Activated naive CD8-positive, alpha-beta T cell treated with anti-CD3 and anti-CD28 coated beads, Interleukin-2, amount 10 ng/mL, durations not matched to agents 7 days and 5 days (primary cell): ENCODE measurements around the gene CSNK1E. TPM values are rescaled to one million over a fixed set of nuclear protein-coding genes. Genes with fewer than 3 reads are reported as not detected.

Experiments
- ATAC-seq: fragments of 150-1000 bp; cut with Tn5 transposase; one replicate; pipeline ENCODE4 v1.10.0; 2021; ENCODE audit warnings: low read depth, moderate library complexity
- POLR2A ChIA-PET: fragments of 350-600 bp; sonication (Branson Sonifier 250); formaldehyde crosslinking; loops from one replicate; lab custom pipeline; 2021; ENCODE audit warnings: antibody characterized with exemption; lab: Charles Lee
- DNase-seq: peaks from one replicate; pipeline ENCODE4 v3.0.0; 2021
- H3K27ac Mint-ChIP-seq: one replicate; pipeline ENCODE4 v1.8.0; 2022; ENCODE audit warnings: mild to moderate bottlenecking, mixed read lengths
- H3K27me3 Mint-ChIP-seq: one replicate; pipeline ENCODE4 v1.8.0; 2022; ENCODE audit warnings: mild to moderate bottlenecking, moderate library complexity, mixed read lengths
- H3K36me3 Mint-ChIP-seq: one replicate; pipeline ENCODE4 v1.8.0; 2021; ENCODE audit warnings: mild to moderate bottlenecking, mixed read lengths
- H3K4me1 Mint-ChIP-seq: one replicate; pipeline ENCODE4 v1.8.0; 2021; ENCODE audit warnings: mixed read lengths
- H3K4me3 Mint-ChIP-seq: one replicate; pipeline ENCODE4 v1.8.0; 2022; ENCODE audit warnings: mild to moderate bottlenecking, moderate library complexity, mixed read lengths
- H3K9me3 Mint-ChIP-seq: one replicate; pipeline ENCODE4 v1.8.0; 2021; ENCODE audit warnings: mixed read lengths
- total RNA-seq, 2 experiments: library from RNA; stranded (reverse); gene quantifications; one replicate each; pipeline ENCODE4 v1.2.3, GENCODE V29; 2021

The CSNK1E gene
- total RNA-seq, 2 experiments from 2014 or later: 98.5 to 99.3 TPM

- ATAC-seq (no peak), DNase-seq (no peak)
- POLR2A ChIA-PET: interaction anchor here (1.8 kb wide), 1 partner anchor 46 kb away, joined by 3 read pairs; no protein-coding TSS in a partner anchor
- Mint-ChIP-seq H3K4me3 (peak overlapping the region; percentile 86), H3K27ac (peak overlapping the region; percentile 65), H3K36me3 (no peaks in the 10 kb centered on the region), H3K27me3 (peaks cover 3% of the 10 kb centered on the region), H3K4me1 (peaks cover 46% of the 10 kb centered on the region), H3K9me3 (no peaks in the 10 kb centered on the region)
Measured at GRCh38 chr22:38271927-38272372, 45.3 kb downstream of the CSNK1E start.

GRCh38 chr22:38271101-38271500 is 46.1 kb downstream of the CSNK1E start:
- no peaks in the 10 kb centered on the region for H3K27me3 Mint-ChIP-seq
- no peak overlapping the region for H3K27ac Mint-ChIP-seq
- H3K36me3 Mint-ChIP-seq: no peaks in the 10 kb centered on the region
- H3K9me3 Mint-ChIP-seq: no peaks in the 10 kb centered on the region
- ATAC-seq (no peak), DNase-seq (no peak)
- POLR2A ChIA-PET: interaction anchor here (0.5 to 0.6 kb wide), 2 partner anchors 71 to 1789 kb away, joined by 4 to 5 read pairs; no protein-coding TSS in a partner anchor
- H3K4me1 Mint-ChIP-seq: peaks cover 49% of the 10 kb centered on the region
- no peak overlapping the region for H3K4me3 Mint-ChIP-seq

- Mint-ChIP-seq H3K4me3 (peak overlapping the region; percentile 12), H3K27ac (no peak overlapping the region), H3K36me3 (no peaks in the 10 kb centered on the region), H3K9me3 (no peaks in the 10 kb centered on the region), H3K4me1 (peaks cover 49% of the 10 kb centered on the region), H3K27me3 (no peaks in the 10 kb centered on the region)
- DNase-seq: no peak
- POLR2A ChIA-PET: interaction anchor here (0.6 kb wide), 1 partner anchor 70 kb away, joined by 5 read pairs; no protein-coding TSS in a partner anchor
- no peak for ATAC-seq
Measured at GRCh38 chr22:38270091-38270992, 46.9 kb downstream of the CSNK1E start.

- Mint-ChIP-seq H3K4me3 (no peak overlapping the region), H3K27me3 (no peaks in the 10 kb centered on the region), H3K9me3 (no peaks in the 10 kb centered on the region), H3K36me3 (no peaks in the 10 kb centered on the region), H3K27ac (no peak overlapping the region), H3K4me1 (peaks cover 51% of the 10 kb centered on the region)
- no peak for ATAC-seq
- POLR2A ChIA-PET: no interaction called here
- no peak for DNase-seq
Measured at GRCh38 chr22:38269466-38269865, 47.8 kb downstream of the CSNK1E start.

- peak; percentile 43 for DNase-seq
- ATAC-seq: peak; percentile 93
- peak overlapping the region; percentile 61 for H3K27ac Mint-ChIP-seq
- H3K4me3 Mint-ChIP-seq: peak overlapping the region; percentile 55
- no peaks in the 10 kb centered on the region for H3K27me3 Mint-ChIP-seq
- POLR2A ChIA-PET: interaction anchor here (0.6 to 1.0 kb wide), 5 partner anchors 47 to 503 kb away, joined by 3 to 6 read pairs (median 4); partner anchors contain the start of gene MAFF
- H3K36me3 Mint-ChIP-seq: peaks cover 3% of the 10 kb centered on the region
- H3K9me3 Mint-ChIP-seq: no peaks in the 10 kb centered on the region
- H3K4me1 Mint-ChIP-seq: peaks cover 41% of the 10 kb centered on the region
Measured at GRCh38 chr22:38267086-38267485, 50.1 kb downstream of the CSNK1E start.

GRCh38 chr22:38266120-38266519 is 51.1 kb downstream of the CSNK1E start:
- ATAC-seq: no peak
- Mint-ChIP-seq H3K27ac (no peak overlapping the region), H3K27me3 (no peaks in the 10 kb centered on the region), H3K9me3 (no peaks in the 10 kb centered on the region), H3K4me3 (no peak overlapping the region), H3K36me3 (peaks cover 3% of the 10 kb centered on the region), H3K4me1 (peaks cover 35% of the 10 kb centered on the region)
- DNase-seq: no peak
- POLR2A ChIA-PET: interaction anchor here (0.6 kb wide), 1 partner anchor 1898 kb away, joined by 8 read pairs; no protein-coding TSS in a partner anchor

- no peak overlapping the region for H3K27ac Mint-ChIP-seq
- ATAC-seq: no peak
- peaks cover 22% of the 10 kb centered on the region for H3K4me1 Mint-ChIP-seq
- POLR2A ChIA-PET: no interaction called here
- peaks cover 3% of the 10 kb centered on the region for H3K36me3 Mint-ChIP-seq
- DNase-seq: no peak
- no peaks in the 10 kb centered on the region for H3K27me3 Mint-ChIP-seq
- H3K9me3 Mint-ChIP-seq: no peaks in the 10 kb centered on the region
- no peak overlapping the region for H3K4me3 Mint-ChIP-seq
Measured at GRCh38 chr22:38264322-38264843, 52.9 kb downstream of the CSNK1E start.

GRCh38 chr22:38262051-38262795 is 55.0 kb downstream of the CSNK1E start:
- ATAC-seq: peak; percentile 41
- Mint-ChIP-seq H3K36me3 (peaks cover 3% of the 10 kb centered on the region), H3K4me1 (peaks cover 10% of the 10 kb centered on the region), H3K27ac (no peak overlapping the region), H3K27me3 (no peaks in the 10 kb centered on the region), H3K9me3 (no peaks in the 10 kb centered on the region), H3K4me3 (no peak overlapping the region)
- POLR2A ChIA-PET: no interaction called here
- peak; percentile 52 for DNase-seq

- ATAC-seq: no peak
- H3K4me3 Mint-ChIP-seq: no peak overlapping the region
- POLR2A ChIA-PET: no interaction called here
Measured at GRCh38 chr22:38260761-38261681, 56.2 kb downstream of the CSNK1E start.

GRCh38 chr22:38259370-38259769 is 57.9 kb downstream of the CSNK1E start:
- Mint-ChIP-seq H3K36me3 (peaks cover 3% of the 10 kb centered on the region), H3K27me3 (no peaks in the 10 kb centered on the region), H3K9me3 (no peaks in the 10 kb centered on the region), H3K4me3 (no peak overlapping the region), H3K4me1 (peaks cover 2% of the 10 kb centered on the region), H3K27ac (no peak overlapping the region)
- POLR2A ChIA-PET: interaction anchor here (1.2 kb wide), 1 partner anchor 59 kb away, joined by 3 read pairs; no protein-coding TSS in a partner anchor
- ATAC-seq: no peak
- DNase-seq: no peak

More at GRCh38 chr22:38260761-38261681, 56.2 kb downstream of the CSNK1E start:
- Mint-ChIP-seq H3K27ac (no peak overlapping the region), H3K27me3 (no peaks in the 10 kb centered on the region), H3K9me3 (no peaks in the 10 kb centered on the region), H3K36me3 (peaks cover 3% of the 10 kb centered on the region), H3K4me1 (peaks cover 4% of the 10 kb centered on the region)
- DNase-seq: no peak

- H3K4me1 Mint-ChIP-seq: peaks cover 2% of the 10 kb centered on the region
- POLR2A ChIA-PET: interaction anchor here (1.2 kb wide), 1 partner anchor 59 kb away, joined by 3 read pairs; no protein-coding TSS in a partner anchor
- no peak overlapping the region for H3K27ac Mint-ChIP-seq
- ATAC-seq (no peak), DNase-seq (no peak)
- no peaks in the 10 kb centered on the region for H3K27me3 Mint-ChIP-seq
- no peaks in the 10 kb centered on the region for H3K9me3 Mint-ChIP-seq
- no peak overlapping the region for H3K4me3 Mint-ChIP-seq
- H3K36me3 Mint-ChIP-seq: peaks cover 3% of the 10 kb centered on the region
Measured at GRCh38 chr22:38258895-38259294, 58.3 kb downstream of the CSNK1E start.

- Mint-ChIP-seq H3K27me3 (no peaks in the 10 kb centered on the region), H3K4me3 (no peak overlapping the region), H3K4me1 (peaks cover 2% of the 10 kb centered on the region), H3K36me3 (no peaks in the 10 kb centered on the region), H3K27ac (no peak overlapping the region), H3K9me3 (no peaks in the 10 kb centered on the region)
- DNase-seq (no peak), ATAC-seq (no peak)
- POLR2A ChIA-PET: interaction anchor here (1.2 kb wide), 1 partner anchor 60 kb away, joined by 3 read pairs; no protein-coding TSS in a partner anchor
Measured at GRCh38 chr22:38257650-38258250, 59.5 kb downstream of the CSNK1E start.
